ENCODE results near the gene AURKA. TPM values are rescaled to one million over a fixed set of nuclear protein-coding genes. Genes with fewer than 3 reads are reported as not detected.

Gene AURKA
- total RNA-seq, 4 donors from 2014 or later, result 0.95 to 4.1 (median 2.5) TPM

DNA sequence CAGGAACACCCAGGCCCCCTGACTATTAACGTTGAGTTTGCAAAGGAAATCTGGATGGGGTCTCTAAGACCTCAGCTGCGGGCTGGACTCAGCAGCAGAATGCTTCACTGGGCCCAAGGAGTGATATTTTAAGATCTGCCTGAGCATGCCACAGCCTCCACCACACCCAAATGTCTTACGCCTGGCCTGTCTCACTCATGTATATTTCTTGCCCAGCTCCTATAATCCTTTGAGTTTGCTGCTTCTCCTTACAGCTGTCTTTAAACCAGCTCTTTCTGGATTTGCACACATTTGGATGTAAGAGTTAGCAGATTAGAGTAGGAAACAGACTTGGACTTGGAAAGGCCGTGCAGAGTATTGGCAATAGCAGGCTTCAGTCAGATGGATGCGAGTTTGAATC is 36.4 kb upstream of the AURKA start:
- no peak for DNase-seq (ENCODE audit: low spot score)
- no peak for ATAC-seq (ENCODE audit: low FRiP score)
- TF ChIP-seq, protein P1, sequence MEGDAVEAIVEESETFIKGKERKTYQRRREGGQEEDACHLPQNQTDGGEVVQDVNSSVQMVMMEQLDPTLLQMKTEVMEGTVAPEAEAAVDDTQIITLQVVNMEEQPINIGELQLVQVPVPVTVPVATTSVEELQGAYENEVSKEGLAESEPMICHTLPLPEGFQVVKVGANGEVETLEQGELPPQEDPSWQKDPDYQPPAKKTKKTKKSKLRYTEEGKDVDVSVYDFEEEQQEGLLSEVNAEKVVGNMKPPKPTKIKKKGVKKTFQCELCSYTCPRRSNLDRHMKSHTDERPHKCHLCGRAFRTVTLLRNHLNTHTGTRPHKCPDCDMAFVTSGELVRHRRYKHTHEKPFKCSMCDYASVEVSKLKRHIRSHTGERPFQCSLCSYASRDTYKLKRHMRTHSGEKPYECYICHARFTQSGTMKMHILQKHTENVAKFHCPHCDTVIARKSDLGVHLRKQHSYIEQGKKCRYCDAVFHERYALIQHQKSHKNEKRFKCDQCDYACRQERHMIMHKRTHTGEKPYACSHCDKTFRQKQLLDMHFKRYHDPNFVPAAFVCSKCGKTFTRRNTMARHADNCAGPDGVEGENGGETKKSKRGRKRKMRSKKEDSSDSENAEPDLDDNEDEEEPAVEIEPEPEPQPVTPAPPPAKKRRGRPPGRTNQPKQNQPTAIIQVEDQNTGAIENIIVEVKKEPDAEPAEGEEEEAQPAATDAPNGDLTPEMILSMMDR (IDR thresholded peaks at IDR 0.05), result no peak

DNA sequence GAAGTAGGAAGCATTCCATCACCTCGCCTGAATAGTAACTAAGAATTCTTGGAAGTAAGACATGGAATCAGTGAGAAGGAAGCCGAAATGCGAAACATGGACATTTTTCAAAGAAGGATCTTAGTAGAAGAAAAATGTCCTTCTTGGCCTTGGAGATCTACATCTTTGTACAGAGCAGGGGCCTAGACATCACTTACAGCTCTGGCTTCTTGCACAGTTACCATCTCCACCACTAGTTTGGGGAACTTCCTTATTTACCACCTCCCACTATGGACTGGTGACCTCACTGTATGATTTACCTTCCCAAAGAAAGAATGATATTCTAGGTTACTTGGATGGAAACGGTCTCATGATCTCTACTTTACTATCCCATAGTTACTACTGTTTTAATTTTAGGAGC is 35.8 kb upstream of the AURKA start:
- ATAC-seq (ENCODE audit: low FRiP score), result no peak
- no peak for DNase-seq (ENCODE audit: low spot score)
- TF ChIP-seq, protein P1 (IDR thresholded peaks at IDR 0.05), result no peak

DNA sequence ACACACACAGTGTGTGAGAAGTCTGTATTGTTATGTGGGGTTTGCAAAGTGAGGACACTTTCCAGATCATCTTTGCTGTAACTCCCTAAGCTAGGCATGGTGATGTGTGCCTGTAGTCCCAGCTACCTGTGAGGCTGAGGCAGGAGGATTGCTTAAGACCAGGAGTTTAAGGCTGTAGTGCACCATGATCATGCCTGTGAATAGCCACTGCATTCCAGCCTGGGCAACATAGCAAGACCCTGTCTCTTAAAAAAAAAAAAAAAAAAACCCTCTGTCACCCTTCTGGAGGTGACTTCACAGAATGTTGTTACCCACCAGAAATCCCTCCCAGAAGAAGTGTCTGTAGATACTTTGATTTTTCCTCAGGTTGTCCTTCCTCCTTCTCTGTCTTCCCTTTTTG is 34.9 kb upstream of the AURKA start:
- ATAC-seq (ENCODE audit: low FRiP score) (no peak), DNase-seq (ENCODE audit: low spot score) (no peak)
- TF ChIP-seq, protein P1 (IDR thresholded peaks at IDR 0.05), result no peak

DNA sequence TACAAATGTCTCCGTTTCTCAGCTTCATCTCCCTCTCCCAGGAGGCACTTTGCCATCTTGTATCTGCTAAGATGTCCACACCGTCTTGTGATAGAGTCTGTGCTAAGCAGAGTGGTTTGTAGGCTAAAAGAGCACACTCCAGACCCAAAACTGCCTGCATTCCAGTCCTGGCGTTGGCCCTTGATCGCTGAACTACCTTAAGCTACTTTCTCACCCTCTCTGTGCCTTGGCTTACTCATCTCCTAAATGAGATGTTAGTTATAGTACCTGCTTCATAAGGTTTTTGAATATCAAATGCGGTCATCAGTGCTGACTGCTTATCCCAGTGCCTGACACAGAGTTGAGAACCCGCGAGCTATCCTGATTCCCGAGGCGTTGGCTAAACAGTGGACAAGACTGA is 34.0 kb upstream of the AURKA start:
- DNase-seq (ENCODE audit: low spot score) (no peak), ATAC-seq (ENCODE audit: low FRiP score) (no peak)
- TF ChIP-seq, protein P1 (IDR thresholded peaks at IDR 0.05), result no peak

DNA sequence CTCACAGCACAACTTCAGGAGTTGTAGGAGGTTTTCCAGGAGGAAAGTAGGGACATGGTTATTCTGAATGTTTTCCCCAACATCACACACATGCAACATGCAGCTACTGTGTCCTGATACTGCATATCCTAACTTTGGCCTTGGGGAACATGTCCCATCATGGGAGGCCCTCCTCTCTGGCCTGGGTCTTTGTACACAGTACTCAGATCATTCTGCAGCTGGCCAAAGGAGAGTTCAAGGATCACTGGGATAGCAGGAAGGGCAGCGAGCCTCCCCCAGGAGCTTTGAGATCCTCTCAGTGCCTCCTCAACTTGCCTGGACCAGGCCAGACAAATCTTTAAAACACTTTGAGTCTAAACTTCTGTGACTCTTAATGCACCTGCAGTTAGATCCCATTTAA is 32.9 kb upstream of the AURKA start:
- ATAC-seq (ENCODE audit: low FRiP score) (no peak), DNase-seq (ENCODE audit: low spot score) (no peak)
- TF ChIP-seq, protein P1 (IDR thresholded peaks at IDR 0.05), result no peak

DNA sequence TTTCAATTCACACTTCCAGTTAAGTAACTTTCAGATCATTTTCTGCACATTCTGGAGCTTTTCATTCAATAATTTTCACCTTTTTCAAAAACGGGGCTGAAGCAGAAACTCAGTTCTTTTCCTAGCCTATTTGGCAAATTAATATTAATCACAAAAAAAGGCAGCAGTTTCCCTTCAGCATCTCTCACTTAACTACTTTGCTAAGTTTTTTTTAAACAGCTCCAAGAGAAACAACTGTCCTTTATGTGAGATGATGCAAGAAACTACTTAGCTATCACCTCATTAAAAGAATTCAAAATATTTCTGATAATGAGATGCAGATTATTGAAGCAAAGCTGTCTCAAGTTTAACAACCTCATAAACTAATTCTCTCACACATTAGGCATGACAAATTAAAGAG is 31.9 kb upstream of the AURKA start:
- ATAC-seq (ENCODE audit: low FRiP score), result no peak
- TF ChIP-seq, protein P1 (IDR thresholded peaks at IDR 0.05), result no peak
- DNase-seq (ENCODE audit: low spot score), result no peak

DNA sequence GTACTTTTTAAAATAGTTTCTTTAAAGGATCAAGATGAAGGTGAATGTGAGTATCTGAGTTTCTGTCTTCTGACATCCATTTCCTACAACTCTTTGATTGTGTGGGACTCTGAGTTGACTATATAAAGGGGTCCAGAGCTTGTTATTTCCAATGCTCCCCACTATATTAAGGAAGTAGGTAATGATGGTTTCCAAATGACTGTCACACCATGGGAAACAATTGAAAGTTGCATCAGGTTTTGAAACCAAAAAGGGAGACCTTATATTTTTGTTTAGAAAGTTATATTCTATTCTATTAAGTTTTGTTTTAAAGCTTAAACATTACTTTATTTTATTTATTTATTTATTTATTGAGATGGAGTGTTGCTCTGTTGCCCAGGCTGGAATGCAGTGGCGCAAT is 31.2 kb upstream of the AURKA start:
- DNase-seq (ENCODE audit: low spot score), result no peak
- TF ChIP-seq, protein P1 (IDR thresholded peaks at IDR 0.05), result no peak
- no peak for ATAC-seq (ENCODE audit: low FRiP score)
